HG03060 (cell line): ENCODE data around the gene CDCA5.

Source experiments
- ATAC-seq: cut with Tn5 transposase; IDR thresholded peaks from one replicate; pipeline ENCODE4 v1.9.1; 2021; ENCODE audit warnings: low read depth, moderate number of reproducible peaks; ENCODE audit not compliant: unreplicated experiment

Gene CDCA5

GRCh38 chr11:65078786-65079342 lies 5.0 kb downstream of the CDCA5 start:
- no peak for ATAC-seq

DNA sequence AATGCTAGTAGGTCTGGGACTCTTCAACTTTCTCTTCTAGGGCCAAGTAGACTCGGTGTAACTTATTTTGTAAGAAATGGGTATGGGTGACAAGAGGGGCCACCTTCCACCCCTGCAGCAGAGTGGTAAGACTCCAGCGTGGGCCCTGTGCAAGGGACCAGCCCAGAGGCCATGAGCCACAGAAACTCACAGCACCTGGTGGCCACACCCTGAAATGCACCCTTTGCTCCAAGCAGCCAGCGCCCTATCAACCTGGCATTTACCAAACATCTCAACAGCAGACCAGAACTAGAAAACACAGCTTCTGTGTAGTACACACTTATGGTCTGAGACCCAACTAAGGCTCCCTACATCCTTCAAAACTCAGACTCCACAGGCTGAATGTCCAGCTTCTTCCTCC lies 5.7 kb downstream of the CDCA5 start:
- no peak for ATAC-seq

DNA sequence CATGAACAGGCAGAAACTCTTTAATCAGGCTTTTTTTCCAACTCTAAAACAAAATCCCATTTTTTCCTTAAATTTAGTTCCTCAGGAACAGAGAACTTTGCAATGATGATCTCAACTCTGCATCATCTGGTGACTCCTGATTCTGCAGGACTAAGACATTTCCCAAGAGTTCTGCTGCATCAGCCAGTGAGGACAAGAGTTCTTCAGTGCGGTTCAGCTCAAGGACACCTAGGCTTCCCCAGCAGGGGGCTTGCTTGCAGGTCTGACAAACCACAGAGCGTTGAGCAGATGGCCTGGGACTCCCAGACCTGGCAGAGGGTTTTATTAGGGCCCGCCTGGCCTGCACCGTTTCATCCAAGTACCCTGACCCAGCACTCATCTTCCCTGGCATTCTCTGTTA lies 6.4 kb downstream of the CDCA5 start:
- ATAC-seq: no peak

DNA sequence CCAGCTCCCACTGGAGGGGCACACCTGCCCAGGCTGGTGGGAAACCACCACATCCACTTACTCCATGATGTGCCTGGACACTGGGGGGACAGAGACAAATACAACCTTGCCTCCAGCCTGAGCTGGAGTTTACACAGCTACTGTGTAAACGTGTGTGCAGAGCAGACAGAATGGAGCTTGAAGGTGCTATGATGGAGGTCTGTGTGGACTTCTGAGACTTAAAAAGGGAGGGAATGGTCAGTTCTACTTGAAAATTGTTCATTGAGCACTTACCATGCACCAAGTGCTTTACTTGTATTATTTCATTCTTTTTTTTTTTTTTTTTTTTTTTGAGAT lies 11.2 kb downstream of the CDCA5 start:
- no peak for ATAC-seq

DNA sequence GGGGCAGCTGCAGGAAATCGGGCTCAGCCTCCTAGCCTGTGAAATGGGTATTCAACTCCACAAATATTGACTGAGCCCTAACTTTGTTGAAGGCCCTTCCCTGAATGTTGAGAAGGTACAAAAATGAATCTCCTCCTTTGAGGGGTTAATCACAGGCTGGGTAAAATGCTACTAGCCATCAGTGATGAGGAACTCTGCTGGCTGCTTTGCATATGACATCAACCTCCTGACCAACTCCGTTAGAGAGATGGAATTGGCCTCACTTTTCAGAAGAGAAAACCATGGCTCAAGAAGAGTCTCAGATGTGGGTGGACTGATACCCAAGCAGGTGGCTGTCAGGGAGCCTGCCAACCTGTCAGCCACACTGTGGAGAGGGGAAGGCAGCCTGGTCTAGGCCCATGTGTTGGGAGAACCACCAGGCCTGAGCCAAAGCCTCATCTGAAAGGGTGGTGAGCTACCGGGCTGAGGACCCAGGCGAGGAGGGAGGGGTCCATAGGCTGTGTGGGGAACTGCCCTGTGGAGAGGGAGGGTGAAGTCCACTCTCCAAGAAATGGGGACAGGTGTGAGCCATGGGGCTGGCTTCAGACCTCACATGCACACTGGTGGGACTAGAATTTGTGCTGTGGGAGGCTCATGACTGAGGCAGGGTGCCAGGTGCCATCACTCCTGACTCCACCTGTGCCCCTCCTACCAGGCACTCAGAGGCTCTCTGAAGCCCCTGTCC lies 11.8 kb downstream of the CDCA5 start:
- ATAC-seq: no peak

GRCh38 chr11:65069217-65069616 lies 14.6 kb downstream of the CDCA5 start:
- ATAC-seq: no peak

GRCh38 chr11:65067446-65067845 lies 16.4 kb downstream of the CDCA5 start:
- no peak for ATAC-seq

DNA sequence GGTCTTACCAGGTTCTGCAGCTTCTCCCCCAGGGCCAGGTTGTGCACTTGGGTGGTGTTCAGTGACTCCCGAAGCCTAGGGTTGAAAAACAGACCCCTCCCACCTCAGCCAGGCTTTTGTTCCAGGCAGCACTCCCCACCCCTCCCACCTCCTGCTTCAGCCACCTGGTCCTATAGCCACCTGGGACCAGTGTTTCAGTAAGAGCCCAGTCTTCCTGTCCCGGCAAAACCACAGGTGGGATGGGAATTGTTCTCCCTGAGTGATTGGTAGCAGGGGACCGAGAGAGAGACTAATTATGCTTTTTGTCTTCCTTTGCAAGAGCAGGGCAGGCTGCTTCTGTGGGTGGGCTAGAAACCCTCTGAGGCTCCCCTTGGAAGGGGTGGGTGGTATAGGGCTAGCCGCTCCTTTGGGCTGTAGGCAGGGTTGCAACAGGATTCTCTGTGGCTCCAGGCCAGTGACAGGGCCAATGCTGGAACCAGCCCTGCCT lies 17.0 kb downstream of the CDCA5 start:
- ATAC-seq: no peak

DNA sequence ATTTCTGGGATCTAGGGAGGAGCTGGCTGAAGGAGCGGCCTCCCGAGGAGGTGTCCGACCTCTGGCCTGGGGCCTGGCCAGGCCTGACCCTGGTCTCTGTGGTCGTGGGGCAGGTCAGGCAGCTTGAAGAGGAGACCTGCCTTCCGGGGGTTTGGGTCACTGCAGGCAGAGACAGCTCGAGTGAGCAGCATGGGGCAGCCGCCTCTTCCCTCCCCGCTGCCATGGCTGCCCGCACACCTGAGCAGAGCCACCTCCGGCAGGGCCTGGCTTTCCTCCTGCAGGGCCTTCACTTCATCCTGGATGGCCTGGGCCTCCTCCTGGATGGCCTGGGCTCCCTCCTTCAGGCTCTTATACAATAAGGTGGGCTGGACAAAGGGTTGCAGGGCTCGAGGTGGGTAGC lies 17.5 kb downstream of the CDCA5 start:
- ATAC-seq: no peak

- ATAC-seq: no peak
These were observed 18.0 kb downstream of the CDCA5 start for GRCh38 chr11:65065851-65066250.

DNA sequence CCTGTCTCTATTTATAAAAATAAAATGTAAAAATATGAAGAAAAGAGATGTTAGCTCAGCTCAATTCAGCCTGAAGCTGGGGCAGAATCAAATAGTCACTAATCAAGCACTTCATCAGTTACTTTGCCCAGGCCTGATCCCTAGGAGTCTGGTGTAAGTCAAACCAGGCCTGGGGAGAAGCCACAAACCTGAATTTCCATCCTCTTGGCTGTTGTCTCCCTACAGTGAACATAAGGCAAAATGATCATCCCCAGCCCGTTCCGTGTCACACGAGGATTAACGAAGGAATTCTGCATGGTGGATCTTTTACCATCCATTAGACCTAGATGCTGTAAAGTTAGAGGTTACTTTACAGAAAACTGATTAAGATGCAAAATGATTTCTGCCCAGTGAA lies 19.0 kb downstream of the CDCA5 start:
- no peak for ATAC-seq

DNA sequence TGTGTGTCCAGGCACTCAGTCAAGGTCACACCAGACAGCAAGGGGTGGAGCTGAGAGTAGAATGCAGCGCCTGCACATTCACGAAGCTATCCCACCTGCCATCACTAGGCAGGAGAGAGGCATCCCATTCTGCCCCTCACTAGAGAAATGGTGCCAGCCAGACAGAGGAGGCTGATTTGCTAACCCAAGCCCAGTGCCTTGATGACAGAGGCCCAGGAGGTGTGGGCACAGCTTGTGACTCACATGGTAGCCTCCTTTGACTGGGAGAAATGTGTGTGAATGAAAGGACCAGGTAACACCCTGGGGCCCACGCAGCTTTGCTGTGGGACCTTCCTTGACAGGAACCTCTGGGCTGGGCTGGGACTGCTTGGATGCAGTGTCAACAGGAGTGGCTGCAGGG lies 20.3 kb downstream of the CDCA5 start:
- no peak for ATAC-seq

DNA sequence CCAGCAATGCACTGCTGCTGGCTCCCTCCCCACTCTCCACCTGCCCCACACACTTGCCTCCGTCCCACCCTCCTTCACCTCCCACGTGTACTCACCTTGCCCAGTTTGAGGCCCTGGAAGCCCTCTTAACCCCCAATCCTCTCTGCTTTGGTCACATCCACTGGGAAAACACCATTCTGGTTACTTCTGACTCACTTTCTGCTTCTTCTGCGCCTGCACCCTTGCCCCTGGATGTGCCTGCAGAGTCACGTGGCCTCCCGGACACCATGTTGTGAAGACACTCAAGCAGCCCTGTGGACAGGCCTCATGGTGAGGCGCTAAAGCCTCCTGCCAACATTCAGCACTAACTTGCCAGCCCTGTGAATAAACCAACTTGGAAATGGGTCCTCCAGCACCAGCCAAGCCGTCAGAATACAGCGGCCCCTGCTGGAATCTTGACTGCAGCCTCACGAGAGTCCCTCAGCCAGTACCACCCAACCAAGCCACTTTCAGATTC lies 22.9 kb downstream of the CDCA5 start:
- no peak for ATAC-seq

- no peak for ATAC-seq
These were observed 23.6 kb downstream of the CDCA5 start for GRCh38 chr11:65059959-65060824.

DNA sequence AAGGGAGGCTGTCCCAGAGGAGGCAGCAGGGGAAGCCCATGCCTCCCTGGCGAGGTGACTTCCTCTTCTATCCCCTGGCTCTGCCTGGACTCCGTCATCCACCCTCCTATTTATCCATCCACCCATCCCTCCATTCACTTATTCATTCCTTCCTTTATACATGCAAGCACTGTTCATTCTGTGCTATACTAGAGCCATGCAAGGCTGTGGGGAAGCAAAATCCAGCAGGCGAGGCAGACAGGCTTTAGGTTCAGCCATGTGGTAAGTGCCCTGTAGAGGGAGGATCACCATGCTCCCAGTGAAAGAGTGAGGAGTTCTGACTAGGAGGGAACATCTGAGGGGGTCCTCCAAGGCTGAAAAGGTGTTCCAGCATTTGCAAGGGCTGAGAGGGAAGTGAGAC lies 24.3 kb downstream of the CDCA5 start:
- no peak for ATAC-seq

DNA sequence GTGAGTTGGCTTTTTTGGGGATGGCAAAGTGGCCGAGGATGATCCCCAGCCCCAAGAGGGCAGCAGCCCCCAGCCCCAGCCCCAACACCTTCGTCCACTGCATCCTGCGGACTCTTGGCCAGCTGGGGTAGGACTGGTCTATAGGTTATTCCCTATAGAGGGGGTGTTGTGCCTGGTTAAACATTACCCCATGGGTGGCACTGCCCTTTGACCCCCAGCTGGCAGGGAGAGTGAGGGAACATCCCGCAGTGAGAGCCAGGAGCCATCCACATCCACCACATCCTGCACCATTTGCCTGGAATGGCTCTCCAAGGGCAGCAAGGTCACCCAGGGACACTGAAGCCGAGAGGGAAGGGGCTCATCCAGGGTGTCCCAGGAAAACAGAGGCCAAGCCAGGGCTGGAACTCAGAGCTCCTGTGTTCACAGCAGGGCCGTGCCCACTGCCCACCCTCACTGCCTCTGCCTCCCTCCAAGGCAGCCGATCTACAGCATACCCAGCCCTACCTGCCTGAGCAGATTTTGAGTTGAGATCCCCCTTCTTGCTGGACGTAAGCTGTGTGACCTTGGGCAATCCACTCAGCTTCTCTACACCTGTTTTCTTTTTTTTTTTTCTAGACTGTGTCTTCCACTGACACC lies 25.3 kb downstream of the CDCA5 start, which contains the start of gene NAALADL1:
Gene NAALADL1, minus strand, starts transcription at position 135 of the 636 bp plus-strand sequence. Its CDS starts 32 bp downstream, at position 103.
- no peak for ATAC-seq

DNA sequence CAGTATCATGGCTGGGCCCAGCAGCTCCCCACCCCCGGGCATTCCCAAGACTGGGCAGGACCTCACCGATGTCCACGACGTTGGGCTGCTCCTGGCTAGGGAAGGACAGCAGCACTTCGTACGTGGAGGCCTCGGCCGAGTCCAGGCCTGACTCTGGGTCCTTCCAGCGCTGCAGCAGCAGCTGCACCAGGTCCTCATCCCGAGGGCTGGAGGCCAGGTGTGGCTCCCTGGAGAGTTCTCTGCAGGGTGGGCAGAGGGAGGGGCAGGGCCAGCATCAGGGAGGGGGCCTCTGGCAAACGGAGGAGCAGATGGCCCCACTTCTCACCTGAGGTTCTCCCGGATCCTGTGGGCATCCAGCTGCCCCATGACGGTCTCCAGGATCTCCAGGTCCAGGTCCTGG lies 25.8 kb downstream of the CDCA5 start:
- no peak for ATAC-seq

- no peak for ATAC-seq
These were observed 26.3 kb downstream of the CDCA5 start for GRCh38 chr11:65057526-65057925.

DNA sequence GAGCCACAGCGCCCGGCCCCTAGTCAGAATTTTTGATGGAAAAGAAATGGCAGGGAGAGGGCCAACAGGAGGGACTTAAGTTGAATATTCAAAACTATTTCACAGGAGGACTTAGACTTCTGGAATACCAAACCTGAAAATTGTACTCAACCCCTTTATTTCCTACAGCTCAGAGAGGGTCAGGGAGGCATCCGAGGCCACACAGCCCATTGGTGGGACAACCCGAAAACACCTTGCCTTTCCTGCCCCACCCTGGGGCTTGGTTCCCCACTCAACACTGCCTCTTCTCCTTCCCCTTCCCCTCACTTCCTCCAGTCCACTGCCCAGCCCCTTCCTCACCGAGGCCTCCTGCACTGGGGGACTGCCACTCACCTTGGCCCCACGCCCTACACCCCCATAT lies 26.8 kb downstream of the CDCA5 start:
- no peak for ATAC-seq

- no peak for ATAC-seq
These were observed 28.3 kb downstream of the CDCA5 start for GRCh38 chr11:65055538-65055937.
